CD4-positive, alpha-beta T cell (primary cell): ENCODE results near the gene SLC35D2. TPM values are rescaled to one million over a fixed set of nuclear protein-coding genes. Genes with fewer than 3 reads are reported as not detected.

Source experiments
- ATAC-seq: fragments of 200-7000 bp; cut with Tn5 transposase; one replicate; pipeline ENCODE4 v1.10.0; 2022; ENCODE audit warnings: mild to moderate bottlenecking; ENCODE audit not compliant: poor library complexity
- CTCF ChIA-PET: fragments of 350-600 bp; sonication (Branson Sonifier 250); formaldehyde crosslinking; loops from one replicate; lab custom pipeline; 2021; ENCODE audit warnings: antibody characterized with exemption, inconsistent platforms; lab: Charles Lee
- POLR2A ChIA-PET: fragments of 350-600 bp; sonication (Branson Sonifier 250); formaldehyde crosslinking; loops from one replicate; lab custom pipeline; 2021; ENCODE audit warnings: antibody characterized with exemption, inconsistent platforms; lab: Charles Lee
- DNase-seq, 14 experiments: peaks; one replicate each; pipeline ENCODE4 v3.0.0-alpha.2; 2013 to 2020; ENCODE audit warnings: mixed read lengths in 2 of 14
- H3K27ac ChIP-seq, 2 donors: one replicate each; pipeline versions ENCODE4 v1.5.1 to v1.7.0; 2013; ENCODE audit warnings: low read length in 2 of 2, low read depth in 1 of 2, mild to moderate bottlenecking in 1 of 2
- H3K27me3 ChIP-seq, 2 experiments: 1 replicate in 1 of 2; 2 replicates in 1 of 2; pipeline versions ENCODE4 v1.6.1 to v1.7.0; 2013; ENCODE audit warnings: low read length in 2 of 2, control low read depth in 1 of 2, mild to moderate bottlenecking in 1 of 2, moderate library complexity in 1 of 2; ENCODE audit not compliant: insufficient read depth in 2 of 2, control insufficient read depth in 1 of 2
- H3K36me3 ChIP-seq: one replicate; pipeline ENCODE4 v1.6.1; 2013; ENCODE audit warnings: low read length, control low read depth; ENCODE audit not compliant: insufficient read depth
- H3K4me1 ChIP-seq: one replicate; pipeline ENCODE4 v1.6.1; 2013; ENCODE audit warnings: low read length, control low read depth; ENCODE audit not compliant: insufficient read depth
- H3K4me3 ChIP-seq: one replicate; pipeline ENCODE4 v1.5.1; 2013; ENCODE audit warnings: mild to moderate bottlenecking, low read length, moderate library complexity
- H3K9me3 ChIP-seq, 2 experiments: 1 replicate in 1 of 2; 2 replicates in 1 of 2; pipeline versions ENCODE4 v1.6.1 to v1.7.0; 2013; ENCODE audit warnings: low read length in 2 of 2, mild to moderate bottlenecking in 2 of 2, control low read depth in 1 of 2, moderate library complexity in 1 of 2; ENCODE audit not compliant: control insufficient read depth in 1 of 2, insufficient read depth in 1 of 2
- H3K27ac Mint-ChIP-seq: one replicate; pipeline ENCODE4 v1.8.0; 2020; ENCODE audit warnings: mixed read lengths
- H3K27me3 Mint-ChIP-seq: one replicate; pipeline ENCODE4 v1.8.0; 2021; ENCODE audit warnings: mixed read lengths
- H3K36me3 Mint-ChIP-seq: one replicate; pipeline ENCODE4 v1.8.0; 2021; ENCODE audit warnings: low read depth, mixed read lengths
- H3K4me1 Mint-ChIP-seq: one replicate; pipeline ENCODE4 v1.8.0; 2021; ENCODE audit warnings: low read depth, mixed read lengths
- H3K4me3 Mint-ChIP-seq: one replicate; pipeline ENCODE4 v1.8.0; 2020; ENCODE audit warnings: mild to moderate bottlenecking, mixed read lengths
- H3K9me3 Mint-ChIP-seq: one replicate; pipeline ENCODE4 v1.8.0; 2020; ENCODE audit warnings: mixed read lengths
- CTCF ChIP-seq: fragments of 200-600 bp; IDR thresholded peaks from one replicate; pipeline ENCODE4 v1.8.0; 2022; ENCODE audit warnings: antibody characterized with exemption, mild to moderate bottlenecking
- intact Hi-C, 2 experiments: fragments of 100-400 bp; cut with DNase I in 1 of 2; cut with micrococcal nuclease in 1 of 2; formaldehyde crosslinking; loops; one replicate each; pipeline versions ENCODE4 v1.15.1 to v1.9.0; 2023 to 2025; cut with DNase I, micrococcal nuclease
- total RNA-seq, 174 experiments: library from RNA in 2 of 174; stranded (reverse) in 2 of 174; gene quantifications; one replicate each; pipeline ENCODE4 v1.2.3 and lab custom pipeline; 2021 to 2026

The SLC35D2 gene
- total RNA-seq, 2 experiments from 2014 or later, result 13.2 to 14.7 TPM

- CTCF ChIA-PET, result interaction anchor here (1.7 kb wide), 1 partner anchor 67 kb away, joined by 4 read pairs; the partner anchor contains the start of gene HABP4
- peaks cover 5% of the 10 kb centered on the region for H3K36me3 Mint-ChIP-seq
- no peaks in the 10 kb centered on the region for H3K9me3 Mint-ChIP-seq
- no peaks in the 10 kb centered on the region for H3K27me3 ChIP-seq
- no peaks in the 10 kb centered on the region for H3K27me3 Mint-ChIP-seq
- no peaks in the 10 kb centered on the region for H3K9me3 ChIP-seq
- no peak overlapping the region for H3K4me3 ChIP-seq
- ATAC-seq (no peak), DNase-seq (peak in 1 of 14 experiments; percentile 23)
- H3K4me1 Mint-ChIP-seq, result peaks cover 27% of the 10 kb centered on the region
- no peaks in the 10 kb centered on the region for H3K36me3 ChIP-seq
- POLR2A ChIA-PET, result interaction anchor here (0.7 to 1.7 kb wide), 3 partner anchors 16 to 36 kb away, joined by 3 to 7 read pairs (median 4); partner anchors contain the start of gene ZNF367
- H3K27ac Mint-ChIP-seq, result no peak overlapping the region
- no peak for TF ChIP-seq CTCF
- intact Hi-C loops, result loop anchor here (5.0 kb wide), 2 partner anchors 35 to 70 kb away; partner anchors contain the start of genes ZNF367 (in 2 of the 2) and HABP4 (in 1 of the 2)
- H3K27ac ChIP-seq, result no peak overlapping the region
- H3K4me3 Mint-ChIP-seq, result peak overlapping the region; percentile 85
- H3K4me1 ChIP-seq, result peaks cover 28% of the 10 kb centered on the region
These were observed 1.3 kb downstream of the SLC35D2 start for GRCh38 chr9:96382175-96382574.

- DNase-seq (no peak), ATAC-seq (no peak)
- H3K27ac ChIP-seq, result no peak overlapping the region
- TF ChIP-seq CTCF, result no peak
- H3K9me3 ChIP-seq, result no peaks in the 10 kb centered on the region
- H3K36me3 ChIP-seq, result no peaks in the 10 kb centered on the region
- Mint-ChIP-seq H3K27ac (no peak overlapping the region), H3K9me3 (no peaks in the 10 kb centered on the region), H3K36me3 (peaks cover 5% of the 10 kb centered on the region), H3K4me1 (peaks cover 27% of the 10 kb centered on the region), H3K4me3 (peak overlapping the region; percentile 15), H3K27me3 (no peaks in the 10 kb centered on the region)
- no peak overlapping the region for H3K4me3 ChIP-seq
- H3K27me3 ChIP-seq, result no peaks in the 10 kb centered on the region
- intact Hi-C loops, result loop anchor here (5.0 kb wide), 2 partner anchors 36 to 71 kb away; partner anchors contain the start of genes ZNF367 (in 2 of the 2) and HABP4 (in 1 of the 2)
- peaks cover 28% of the 10 kb centered on the region for H3K4me1 ChIP-seq
- ChIA-PET CTCF (interaction anchor here (0.7 to 1.7 kb wide), 2 partner anchors 68 to 185 kb away, joined by 3 to 4 read pairs; partner anchors contain the start of gene HABP4), POLR2A (no interaction called here)
These were observed 1.8 kb downstream of the SLC35D2 start for GRCh38 chr9:96381696-96382095.

- ATAC-seq (no peak), DNase-seq (no peak)
- POLR2A ChIA-PET, result no interaction called here
- Histone ChIP-seq H3K27ac (no peak overlapping the region), H3K4me1 (peaks cover 28% of the 10 kb centered on the region), H3K27me3 (no peaks in the 10 kb centered on the region), H3K4me3 (no peak overlapping the region), H3K9me3 (no peaks in the 10 kb centered on the region), H3K36me3 (no peaks in the 10 kb centered on the region)
- intact Hi-C loops, result loop anchor here (5.0 kb wide), 2 partner anchors 36 to 71 kb away; partner anchors contain the start of genes ZNF367 (in 2 of the 2) and HABP4 (in 1 of the 2)
- Mint-ChIP-seq H3K27ac (no peak overlapping the region), H3K27me3 (no peaks in the 10 kb centered on the region), H3K4me1 (peaks cover 27% of the 10 kb centered on the region), H3K36me3 (peaks cover 5% of the 10 kb centered on the region), H3K9me3 (no peaks in the 10 kb centered on the region), H3K4me3 (peak overlapping the region; percentile 17)
- no peak for TF ChIP-seq CTCF
- CTCF ChIA-PET, result interaction anchor here (0.7 kb wide), 1 partner anchor 186 kb away, joined by 3 read pairs; no protein-coding TSS in a partner anchor
These were observed 2.4 kb downstream of the SLC35D2 start for GRCh38 chr9:96381125-96381524.
